ENCODE measurements around the gene EBF3.

Gene EBF3

GRCh38 chr10:129875993-129876726 lies 87.9 kb downstream of the EBF3 start:
- TF ChIP-seq CTCF (IDR thresholded peaks at IDR 0.05), result no peak
- Histone ChIP-seq H3K36me3 (peaks cover 0 to 2% (median 0%) of the 10 kb centered on the region in 3 donors), H3K27me3 (no peaks in the 10 kb centered on the region), H3K9me3 (no peaks in the 10 kb centered on the region), H3K27ac (no peak overlapping the region), H3K4me1 (no peaks in the 10 kb centered on the region), H3K4me3 (no peak overlapping the region)
- DNase-seq, result no peak
- intact Hi-C loops (cut with DNase I; ENCODE audit: low total_unique reads), result no loop called here

GRCh38 chr10:129873351-129873750 lies 90.7 kb downstream of the EBF3 start:
- Histone ChIP-seq H3K4me1 (no peaks in the 10 kb centered on the region), H3K27me3 (no peaks in the 10 kb centered on the region), H3K4me3 (no peak overlapping the region), H3K9me3 (no peaks in the 10 kb centered on the region), H3K36me3 (peaks cover 0 to 4% (median 0%) of the 10 kb centered on the region in 3 donors), H3K27ac (no peak overlapping the region)
- no peak for TF ChIP-seq CTCF (IDR thresholded peaks at IDR 0.05)
- no peak for DNase-seq
- intact Hi-C loops (cut with DNase I; ENCODE audit: low total_unique reads), result no loop called here

GRCh38 chr10:129871966-129872365 lies 92.1 kb downstream of the EBF3 start:
- H3K27me3 ChIP-seq, result no peaks in the 10 kb centered on the region
- H3K36me3 ChIP-seq, result peaks cover 0 to 15% (median 0%) of the 10 kb centered on the region in 3 donors
- no peak for DNase-seq
- no peak for TF ChIP-seq CTCF (IDR thresholded peaks at IDR 0.05)
- no peak overlapping the region for H3K4me3 ChIP-seq
- H3K4me1 ChIP-seq, result no peaks in the 10 kb centered on the region
- no peaks in the 10 kb centered on the region for H3K9me3 ChIP-seq
- intact Hi-C loops (cut with DNase I; ENCODE audit: low total_unique reads), result no loop called here
- H3K27ac ChIP-seq, result no peak overlapping the region

- no peak for TF ChIP-seq CTCF (IDR thresholded peaks at IDR 0.05)
- no peak overlapping the region for H3K4me3 ChIP-seq
- peaks cover 0 to 21% (median 0%) of the 10 kb centered on the region in 3 donors for H3K36me3 ChIP-seq
- H3K27ac ChIP-seq, result no peak overlapping the region
- DNase-seq, result no peak
- intact Hi-C loops (cut with DNase I; ENCODE audit: low total_unique reads), result no loop called here
- H3K4me1 ChIP-seq, result no peaks in the 10 kb centered on the region
- H3K27me3 ChIP-seq, result no peaks in the 10 kb centered on the region
- no peaks in the 10 kb centered on the region for H3K9me3 ChIP-seq
Measured at GRCh38 chr10:129870961-129871621, 93.0 kb downstream of the EBF3 start.

GRCh38 chr10:129870474-129870757 lies 93.7 kb downstream of the EBF3 start:
- H3K36me3 ChIP-seq, result peaks cover 0 to 21% (median 0%) of the 10 kb centered on the region in 3 donors
- no peaks in the 10 kb centered on the region for H3K4me1 ChIP-seq
- H3K9me3 ChIP-seq, result no peaks in the 10 kb centered on the region
- no peak for DNase-seq
- no peaks in the 10 kb centered on the region for H3K27me3 ChIP-seq
- H3K27ac ChIP-seq, result no peak overlapping the region
- intact Hi-C loops (cut with DNase I; ENCODE audit: low total_unique reads), result no loop called here
- TF ChIP-seq CTCF (IDR thresholded peaks at IDR 0.05), result no peak
- H3K4me3 ChIP-seq, result no peak overlapping the region

Measured in tibial artery (tissue), 4 donors.